ENCODE results near the gene PLB1.

The PLB1 gene

DNA sequence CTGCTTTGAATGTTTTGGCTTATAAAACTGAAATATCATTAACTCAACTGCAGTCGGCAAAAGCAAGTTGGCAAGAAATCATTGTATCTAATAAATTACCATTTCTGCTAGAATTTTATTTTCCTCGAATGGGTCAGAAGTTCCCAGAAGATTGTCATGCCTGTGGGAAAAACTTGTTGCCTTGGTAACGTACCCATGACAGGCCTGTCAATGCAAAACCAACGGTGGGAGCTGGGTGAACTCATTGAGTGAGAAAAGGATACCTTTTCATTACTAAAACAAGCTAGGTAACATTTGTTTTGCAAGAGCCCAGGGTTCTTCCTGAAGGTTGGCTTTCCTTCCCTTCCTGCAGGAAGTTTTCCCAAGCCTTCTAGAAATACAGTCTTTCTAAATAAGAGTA is 9.5 kb downstream of the PLB1 start:
- DNase-seq, result no peak

DNA sequence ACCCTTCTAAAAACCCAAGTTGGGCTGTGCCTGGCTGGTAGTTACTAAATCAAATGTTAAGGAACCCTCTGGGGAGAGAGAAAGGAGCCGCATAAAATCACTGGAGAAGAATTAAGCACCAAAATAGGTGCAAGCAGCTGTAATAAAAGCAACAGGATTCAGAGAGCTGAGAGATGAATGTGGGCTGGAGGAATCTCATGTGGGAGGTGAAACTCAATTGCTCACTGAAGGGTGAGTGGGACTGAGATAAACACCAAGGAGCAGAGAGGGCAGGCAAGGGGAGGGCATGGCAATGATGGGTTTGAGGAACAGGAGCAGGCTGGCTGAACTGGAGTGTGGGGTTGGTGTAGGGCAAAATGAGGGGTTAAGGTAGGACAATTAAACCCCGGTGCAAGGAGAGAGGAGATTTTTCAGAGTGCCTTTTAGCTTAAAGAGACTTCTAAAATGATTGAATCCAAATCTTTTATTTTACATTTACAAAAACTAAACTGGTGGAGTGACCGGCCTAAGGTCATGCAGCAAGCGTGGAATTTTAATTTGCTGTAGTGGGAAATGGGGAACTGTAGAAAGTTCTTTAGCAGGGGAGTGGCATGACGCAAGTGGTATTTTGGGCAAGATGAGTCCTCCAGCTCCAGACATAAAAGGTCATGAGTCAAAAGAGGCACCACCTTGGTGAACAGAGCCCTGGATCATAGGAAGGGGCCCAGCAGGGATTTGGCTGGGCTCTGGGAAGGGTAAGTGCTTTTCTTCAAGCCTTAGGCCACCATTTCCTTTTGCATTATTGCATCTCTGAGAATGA is 10.5 kb downstream of the PLB1 start:
- DNase-seq, result no peak

DNA sequence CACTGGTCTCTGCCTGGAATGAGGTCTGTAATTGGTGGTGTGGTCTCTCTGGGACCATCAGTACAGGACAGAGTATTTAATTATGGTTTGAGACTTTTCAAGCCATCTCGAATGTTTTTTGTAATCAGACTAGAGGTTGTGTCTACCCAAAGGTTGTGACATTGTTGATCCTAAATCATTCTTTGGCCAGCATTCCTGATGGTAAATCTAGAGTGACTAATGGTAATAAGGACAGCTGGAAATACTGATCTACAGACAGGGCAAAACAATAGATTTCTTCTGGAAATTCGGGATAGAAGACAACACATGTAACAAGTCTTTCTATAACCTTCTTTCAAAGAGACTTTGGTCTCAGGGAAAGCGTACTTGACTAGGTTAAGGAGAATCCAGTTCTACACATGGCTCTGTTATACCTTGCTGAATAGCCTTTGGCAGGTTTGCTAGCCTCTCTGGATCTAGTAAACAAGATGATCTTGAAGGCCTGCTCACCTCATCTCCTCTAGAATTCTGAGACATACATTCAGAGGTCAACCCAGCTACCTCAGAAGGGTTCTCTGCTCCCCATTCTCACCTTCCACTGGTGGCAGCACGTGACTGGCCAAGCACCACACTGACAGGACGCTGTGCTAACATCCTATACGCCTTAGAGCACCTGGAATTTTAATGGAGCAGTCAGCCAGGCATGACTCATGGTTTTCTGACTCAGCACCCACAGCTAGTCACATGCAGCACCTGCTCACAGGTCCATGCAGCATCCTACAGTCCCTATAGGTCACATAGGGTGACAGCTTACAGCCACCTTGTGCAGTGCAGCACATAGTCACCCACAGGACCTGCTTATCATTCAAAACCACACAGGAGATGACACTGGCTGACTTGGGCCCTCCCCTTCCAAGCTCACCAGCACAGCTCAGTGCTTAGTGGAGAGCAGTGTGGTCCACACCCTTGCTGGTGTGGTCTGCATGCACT is 12.2 kb downstream of the PLB1 start:
- no peak for DNase-seq

DNA sequence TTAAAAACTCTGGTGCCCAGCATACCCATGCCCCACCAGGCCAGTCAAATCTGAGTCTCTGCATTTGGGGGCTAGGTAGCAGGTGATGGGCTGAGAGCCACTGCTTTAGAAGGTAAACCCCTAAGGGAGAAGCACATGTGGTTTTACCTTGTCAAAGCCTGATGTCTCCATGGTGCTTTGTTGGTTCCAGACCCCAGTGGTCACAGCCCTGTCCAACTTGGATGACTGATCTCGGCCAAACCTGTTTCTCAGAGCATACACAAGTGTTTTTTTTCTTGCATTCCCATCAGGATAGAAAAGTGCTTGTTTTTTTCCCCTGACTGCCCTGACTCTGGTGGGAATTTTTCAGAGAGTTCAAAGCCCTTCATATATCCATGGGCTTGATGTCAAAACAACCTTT is 13.5 kb downstream of the PLB1 start:
- no peak for DNase-seq

DNA sequence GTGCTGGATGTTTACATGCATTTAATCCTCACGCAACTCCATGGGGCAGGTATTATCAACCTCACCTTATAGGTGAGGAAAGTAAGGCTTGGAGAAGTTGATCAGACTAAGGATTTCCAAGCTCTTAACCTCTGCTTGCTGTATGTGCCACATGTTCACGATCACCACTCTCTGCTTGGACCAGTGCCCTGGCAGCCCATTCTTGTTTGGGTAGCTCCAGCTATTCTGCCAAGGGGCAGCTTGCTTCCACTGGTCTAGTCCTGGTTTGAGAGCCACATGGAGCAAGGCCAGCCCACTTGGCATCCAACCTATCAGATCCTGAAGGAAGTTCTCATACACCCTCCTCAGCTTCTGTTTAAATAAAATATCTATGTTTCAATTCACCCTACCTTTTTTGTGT is 14.3 kb downstream of the PLB1 start:
- DNase-seq, result no peak

DNA sequence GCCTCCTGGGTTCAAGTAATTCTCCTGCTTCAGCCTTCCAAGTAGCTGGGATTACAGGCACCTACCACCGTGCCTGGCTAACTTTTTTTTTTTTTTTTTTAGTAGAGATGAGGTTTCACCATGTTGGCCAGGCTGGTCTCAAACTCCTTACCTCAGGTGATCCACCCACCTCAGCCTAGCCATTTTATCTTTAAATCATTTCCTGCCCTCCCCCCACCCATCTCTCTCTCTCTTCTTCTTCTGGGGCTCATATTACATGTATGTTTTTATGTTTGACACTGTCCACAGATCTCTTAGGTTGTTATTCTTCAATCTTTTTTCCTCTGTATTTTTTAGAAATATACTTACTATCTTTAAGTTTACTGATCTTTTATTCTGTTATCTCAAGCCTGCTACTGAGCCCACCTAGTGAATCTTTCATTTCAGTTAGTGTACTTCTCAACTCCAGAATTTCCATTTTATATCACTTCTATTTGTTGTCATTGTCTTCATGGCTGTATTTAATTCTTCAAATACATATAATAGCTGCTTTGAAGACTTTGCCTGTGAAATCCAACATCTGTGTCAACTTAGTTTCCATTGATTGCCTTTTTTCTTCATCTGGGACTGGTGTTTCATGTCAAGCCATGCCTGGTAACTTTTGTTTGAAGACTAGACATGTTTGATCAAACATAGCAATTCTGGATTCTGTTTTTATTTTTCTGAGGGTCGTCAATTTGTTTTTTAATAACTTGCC is 16.2 kb downstream of the PLB1 start:
- no peak for DNase-seq

DNA sequence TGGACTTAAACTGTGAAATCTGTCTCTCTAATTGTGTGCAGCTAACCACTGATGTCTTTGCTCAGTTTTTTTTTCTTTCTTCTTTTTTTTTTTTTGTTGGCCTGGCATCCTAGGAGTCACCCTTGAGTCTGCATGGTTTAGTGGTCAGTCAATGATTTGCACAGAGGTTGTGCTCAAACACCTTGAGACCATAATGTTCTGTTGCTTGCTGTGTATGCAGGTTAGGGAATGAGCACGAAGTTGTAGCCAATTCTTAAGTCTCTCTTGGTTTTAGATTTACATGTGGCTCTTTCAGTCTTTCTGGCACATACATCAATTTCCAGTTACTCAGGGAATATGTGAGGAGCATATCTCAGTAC is 16.7 kb downstream of the PLB1 start:
- DNase-seq, result no peak

DNA sequence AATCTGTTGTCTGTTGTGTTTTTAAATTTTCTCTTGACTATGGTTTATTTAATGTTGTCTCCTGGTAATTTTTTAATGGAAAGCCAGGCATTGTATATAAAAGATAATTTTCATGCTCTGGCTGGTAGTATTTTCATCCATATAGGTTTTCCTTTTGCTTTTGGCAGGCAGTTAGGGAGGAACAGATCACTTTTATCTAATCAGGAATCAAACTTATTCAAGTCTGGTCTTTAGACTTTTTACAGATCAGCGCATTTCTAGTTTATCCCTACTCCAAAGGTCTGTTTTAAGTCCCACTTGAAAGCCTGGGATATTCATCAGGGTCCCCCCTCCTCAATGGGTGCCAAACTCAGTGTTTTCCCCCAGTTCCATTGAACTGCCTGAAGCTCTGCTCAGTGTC is 17.2 kb downstream of the PLB1 start:
- no peak for DNase-seq

DNA sequence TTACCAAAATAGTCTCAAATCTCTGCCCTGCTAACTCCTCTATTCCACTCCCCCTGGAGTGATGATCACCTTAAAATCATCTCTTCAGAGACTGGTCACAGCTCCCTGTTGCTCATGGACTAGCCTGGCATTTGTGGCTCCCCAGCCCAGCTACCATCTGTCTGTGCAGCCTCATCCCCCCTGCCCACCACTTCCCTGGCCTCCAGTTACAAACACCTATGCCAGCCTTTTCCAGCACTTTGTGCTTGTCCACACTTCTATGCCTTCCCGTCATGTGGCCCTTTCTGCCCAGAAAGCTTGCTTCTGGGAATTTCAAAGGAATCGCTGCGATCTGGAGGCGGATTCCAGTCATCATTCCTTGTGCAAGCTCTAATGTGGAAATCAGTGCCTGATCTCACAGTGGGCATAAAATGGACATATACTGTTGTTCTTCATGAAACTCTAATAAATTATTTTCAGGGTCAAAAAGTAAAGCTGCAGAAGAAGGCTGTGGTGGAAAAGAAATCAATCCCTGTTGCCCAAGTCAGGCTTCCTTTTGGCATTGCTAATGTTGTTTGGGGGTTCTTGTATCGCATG is 19.4 kb downstream of the PLB1 start:
- DNase-seq, result no peak

DNA sequence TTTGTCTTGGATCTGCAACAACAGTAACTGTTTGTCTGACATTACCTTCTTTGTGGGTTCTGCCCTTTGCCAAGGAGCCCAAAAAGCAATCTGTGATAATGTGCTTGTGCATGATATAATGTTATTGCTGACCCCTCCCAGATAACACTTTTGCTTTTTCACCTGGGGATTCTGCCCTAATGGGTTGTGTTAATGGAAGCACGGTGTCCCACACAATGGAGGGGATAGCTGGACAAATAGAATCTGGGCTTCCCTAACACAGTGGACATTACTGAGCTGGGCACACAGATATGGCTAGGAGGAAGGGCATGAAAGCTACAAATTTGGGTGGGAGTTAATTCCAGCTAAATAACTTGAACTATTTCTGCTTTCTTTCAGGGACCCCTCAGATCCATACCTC is 20.6 kb downstream of the PLB1 start:
- no peak for DNase-seq

DNA sequence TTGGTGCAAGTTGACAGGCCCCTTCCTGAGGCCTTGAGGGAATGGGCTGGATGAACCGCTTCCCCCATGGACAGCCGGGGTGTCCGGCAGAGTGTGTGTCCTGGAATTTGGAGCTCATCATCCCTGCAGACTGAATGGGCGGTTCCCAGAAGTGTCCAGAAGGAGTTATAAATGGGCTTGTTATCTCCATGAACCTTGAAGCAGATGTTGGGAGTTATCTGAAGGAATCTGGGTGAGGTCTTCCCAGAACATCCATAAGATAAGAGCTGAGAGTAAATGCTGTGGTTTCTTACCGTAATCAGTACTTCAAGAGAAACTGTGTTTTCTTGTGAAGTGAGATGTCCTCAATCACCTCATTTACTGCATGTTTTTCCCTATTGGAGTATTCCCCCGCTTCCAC is 21.1 kb downstream of the PLB1 start:
- DNase-seq, result no peak

DNA sequence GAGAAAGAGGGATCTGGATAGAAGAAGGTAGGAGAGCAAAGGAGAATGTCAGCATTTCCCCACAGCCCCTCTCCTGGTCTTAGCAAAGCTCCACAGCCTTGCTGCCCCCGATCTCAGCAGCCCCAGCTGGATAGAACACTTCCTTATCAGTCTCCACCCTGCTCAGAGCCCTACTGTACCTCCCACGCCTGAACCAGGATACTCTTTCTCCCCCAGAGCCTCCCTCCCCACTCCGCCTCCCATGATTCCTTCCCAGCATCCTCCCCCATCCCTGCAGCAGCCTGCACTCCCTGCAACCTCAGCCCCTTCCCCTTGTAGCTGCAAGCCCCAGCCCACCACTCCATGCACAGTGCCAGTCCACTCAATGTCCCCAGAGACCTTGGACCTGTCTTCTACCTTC is 25.8 kb downstream of the PLB1 start:
- no peak for DNase-seq

DNA sequence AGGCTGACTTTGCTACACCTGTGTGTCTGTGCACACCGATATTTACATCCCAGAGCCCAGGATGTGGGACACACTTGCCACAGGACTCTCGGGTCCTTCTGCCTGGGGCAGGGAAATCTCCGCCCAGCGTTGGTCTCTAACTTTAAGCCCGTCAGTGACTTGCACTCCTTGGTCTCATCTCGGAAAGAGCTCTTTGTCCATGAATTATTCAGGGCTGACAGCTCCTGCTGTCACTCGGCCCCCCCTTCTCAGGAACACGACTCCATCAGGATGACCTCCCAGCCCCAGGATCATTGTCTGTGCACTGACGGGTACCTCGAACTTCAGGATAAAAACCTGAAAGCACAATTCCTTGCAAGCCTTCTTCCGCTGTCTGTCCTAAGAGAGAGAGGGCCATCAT is 26.6 kb downstream of the PLB1 start:
- no peak for DNase-seq

DNA sequence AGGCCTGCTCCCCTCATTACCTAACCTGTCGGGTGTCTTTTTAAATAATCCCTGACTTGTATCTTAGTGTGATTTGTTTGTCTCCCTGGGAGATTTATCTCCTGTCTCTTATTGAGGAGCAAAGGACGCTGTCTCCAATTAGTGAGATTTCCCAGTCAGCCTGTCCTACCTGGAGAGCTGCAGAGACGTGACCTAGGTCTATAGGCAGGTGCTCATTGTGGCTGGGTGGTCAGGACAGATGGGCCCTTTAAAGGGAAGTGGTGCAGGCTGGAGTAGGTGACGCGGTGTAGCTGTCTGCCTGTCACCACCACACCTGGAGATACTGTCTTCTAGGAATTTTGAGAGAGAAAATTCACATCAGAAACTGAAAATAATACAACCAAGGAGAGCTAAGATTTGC is 28.0 kb downstream of the PLB1 start:
- DNase-seq, result no peak

DNA sequence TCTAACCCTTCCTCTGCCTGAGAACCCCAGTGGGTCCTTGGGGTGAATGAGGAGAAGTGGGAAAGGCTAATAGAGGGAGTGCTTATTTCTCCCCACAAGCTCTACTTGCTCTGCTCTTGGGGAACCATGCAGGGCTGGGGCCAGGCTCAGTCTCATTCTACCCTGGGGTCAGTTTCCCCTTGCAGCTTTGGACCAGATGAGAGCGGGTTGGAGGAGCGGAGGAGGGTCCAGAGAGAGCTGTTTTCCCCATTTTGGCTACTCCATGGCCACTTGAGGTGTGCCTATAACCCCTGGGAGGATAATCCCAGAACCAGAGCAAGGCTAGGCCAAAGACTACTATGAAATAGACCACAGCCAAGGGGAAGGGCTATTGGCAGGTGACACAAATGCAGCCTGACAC is 29.6 kb downstream of the PLB1 start:
- DNase-seq, result no peak

DNA sequence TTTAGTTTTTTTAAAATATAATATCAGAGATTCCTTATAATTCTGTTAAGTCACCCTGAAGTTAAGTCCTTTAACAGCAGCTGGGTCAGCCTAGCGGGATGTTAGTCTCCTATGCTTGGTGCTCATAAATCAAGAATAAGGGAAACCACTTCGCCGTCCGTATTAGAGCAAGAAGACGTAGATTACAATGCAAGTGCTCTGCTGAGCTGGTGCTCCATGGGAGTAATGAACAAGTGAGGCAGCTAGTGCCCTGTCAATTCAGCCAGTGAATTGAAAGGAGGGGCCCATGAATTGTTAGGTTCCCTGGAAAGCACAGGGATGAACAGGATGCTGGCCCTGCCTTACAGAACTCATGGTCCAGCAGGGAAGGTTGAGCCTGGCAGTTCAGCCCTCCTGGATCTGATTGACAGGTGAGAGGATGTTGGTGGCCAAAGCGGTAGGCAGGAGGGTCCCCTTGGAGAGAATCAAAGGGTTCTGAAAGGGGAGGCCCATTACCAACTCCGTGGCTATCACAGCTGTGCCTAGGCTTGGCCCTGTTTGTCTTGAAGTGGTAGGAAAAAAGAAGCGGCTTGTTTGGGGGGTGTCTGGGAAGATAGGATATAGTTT is 30.8 kb downstream of the PLB1 start:
- DNase-seq, result no peak

DNA sequence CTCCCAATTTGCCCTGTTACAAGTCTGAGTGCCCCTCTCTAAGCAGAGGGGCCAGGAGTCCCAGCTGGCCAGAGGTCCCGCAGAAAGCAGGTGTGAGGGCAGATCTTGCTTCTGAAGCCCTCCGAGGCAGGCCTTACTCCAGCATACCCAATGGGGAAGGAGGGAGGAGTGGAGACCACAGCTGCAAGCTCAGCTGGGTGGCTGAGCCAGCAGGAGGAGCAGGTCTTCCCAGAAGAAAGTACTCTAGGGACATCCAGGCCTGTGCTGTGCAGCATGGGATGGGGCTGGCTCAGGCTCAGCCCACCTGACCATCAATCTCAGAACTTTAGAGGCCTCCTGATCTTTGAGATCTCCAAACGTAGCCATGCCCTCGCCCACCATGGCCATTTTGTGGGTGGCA is 31.3 kb downstream of the PLB1 start:
- no peak for DNase-seq

DNA sequence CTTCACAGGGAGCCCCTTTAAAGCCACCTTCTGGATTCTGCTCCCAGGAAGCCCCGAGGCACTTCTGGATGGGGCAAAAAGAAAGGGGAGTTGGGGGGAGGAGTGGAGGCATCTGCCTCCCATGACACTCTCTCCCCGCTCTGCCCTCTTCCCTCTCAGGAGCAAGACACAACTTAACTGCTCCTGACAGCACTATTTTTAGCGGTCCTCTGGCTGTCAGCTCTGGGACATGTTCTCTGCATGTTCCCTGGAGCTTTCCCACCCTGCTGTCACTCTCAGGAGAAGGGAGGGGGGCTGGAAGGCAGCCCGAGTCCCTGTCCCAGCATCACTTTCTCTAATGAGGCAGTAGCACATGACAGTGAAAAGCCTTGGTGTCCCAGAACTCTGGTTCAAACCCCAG is 32.3 kb downstream of the PLB1 start:
- no peak for DNase-seq

DNA sequence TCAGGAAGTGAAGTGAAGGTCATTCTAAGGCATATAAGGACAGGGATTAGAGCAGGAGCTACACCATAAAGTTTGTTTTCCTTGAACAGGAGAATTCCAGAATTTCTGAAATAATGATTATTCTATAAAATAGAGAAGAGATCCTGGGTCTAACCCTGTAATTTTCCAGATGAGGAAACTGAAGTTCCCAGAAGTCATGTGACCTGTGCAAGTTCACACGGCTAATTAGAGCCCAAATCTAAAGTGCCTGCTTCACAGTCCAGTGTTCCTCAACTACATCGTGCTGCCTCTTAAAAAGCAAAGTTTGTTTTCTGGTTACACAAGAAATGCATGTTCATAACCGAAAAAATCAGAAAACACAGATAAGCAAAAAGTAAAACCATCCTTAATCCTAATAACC is 34.9 kb downstream of the PLB1 start:
- DNase-seq, result no peak

DNA sequence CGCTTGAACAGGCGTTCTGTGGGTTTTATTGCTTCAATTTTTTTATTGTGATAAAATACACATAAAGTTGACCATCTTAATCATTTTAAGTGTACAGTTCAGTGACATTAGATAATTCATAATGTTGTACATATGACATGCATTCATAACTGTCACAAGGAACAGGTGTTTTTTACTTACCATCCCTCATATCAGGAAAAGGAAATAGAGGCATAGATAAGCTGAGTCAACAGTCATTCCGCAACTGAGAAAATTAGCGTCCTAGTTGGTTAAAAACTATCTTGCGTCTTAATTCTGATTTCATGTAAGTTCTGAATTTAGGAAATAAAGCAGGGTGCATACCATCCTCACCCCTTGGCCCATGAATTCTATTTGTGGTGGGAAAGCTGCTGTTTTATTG is 36.5 kb downstream of the PLB1 start:
- no peak for DNase-seq

DNA sequence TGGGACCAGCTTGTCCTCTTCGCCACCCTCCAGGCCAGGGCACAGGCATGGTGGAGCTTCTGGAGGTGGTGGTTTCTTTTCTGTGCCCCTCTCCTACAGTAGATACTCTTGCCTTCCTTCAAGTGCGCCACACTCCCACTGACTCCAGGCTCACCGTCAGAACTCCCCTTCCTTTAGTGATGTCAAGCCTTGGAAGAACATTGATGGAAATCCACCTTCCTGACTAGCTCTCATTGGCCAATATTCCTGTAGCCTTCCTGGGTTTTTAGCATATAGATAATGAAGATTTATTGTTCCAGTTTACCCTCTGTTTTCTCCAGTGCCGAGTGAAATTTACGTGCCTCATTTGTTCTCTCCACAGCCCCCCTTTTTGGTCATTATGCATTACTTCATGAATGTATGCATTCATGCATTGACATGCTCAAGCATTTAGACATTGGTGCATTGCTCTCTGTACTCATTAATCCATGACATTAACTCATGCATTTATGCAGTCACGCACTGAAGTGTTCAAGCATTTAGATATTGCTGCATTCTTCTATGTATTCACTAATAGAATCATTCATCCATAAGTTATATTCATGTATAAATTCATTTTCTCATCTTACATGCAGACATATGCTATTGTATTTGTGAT is 37.3 kb downstream of the PLB1 start:
- DNase-seq, result no peak

DNA sequence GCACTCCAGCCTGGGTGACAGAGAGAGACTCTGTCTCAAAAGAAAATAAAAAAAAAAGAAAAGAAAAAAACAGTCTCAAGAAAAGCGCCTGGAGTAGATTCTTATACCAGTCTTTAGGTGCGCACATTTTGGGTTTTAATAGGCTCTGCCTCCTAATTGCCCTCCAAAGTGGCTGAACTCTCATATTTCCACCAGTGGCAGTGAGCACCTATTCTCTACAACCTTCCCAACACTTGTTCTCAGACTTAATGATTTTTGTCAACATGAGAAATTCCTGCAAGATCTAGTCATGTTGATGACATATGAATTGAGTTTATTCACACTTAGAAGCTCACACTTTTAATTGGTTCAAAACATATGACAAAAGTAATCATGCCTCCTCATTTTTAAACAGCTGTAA is 39.0 kb downstream of the PLB1 start:
- DNase-seq, result no peak

Data from activated CD4-positive, CD25-positive, alpha-beta regulatory T cell (primary cell).